Measurements from ENCODE around the gene PDZD8. TPM values are rescaled to one million over a fixed set of nuclear protein-coding genes. Genes with fewer than 3 reads are reported as not detected.
"Not testable (repeated sequence)": the region's sequence is repeated elsewhere in the genome, so short reads cannot be mapped to it uniquely, and the experiment has no call there.

PDZD8 gene
- total RNA-seq, 1 experiment from 2014 or later: 15.2 TPM

GRCh38 chr10:117230107-117230506 lies 145.1 kb downstream of the PDZD8 start:
- not testable (repeated sequence) for H3K27me3 ChIP-seq (ENCODE audit: control insufficient read depth, insufficient read depth, low read length); DNase-seq; H3K4me3 ChIP-seq (ENCODE audit: insufficient read depth, low read depth, low read length); H3K36me3 ChIP-seq (replicated peaks; ENCODE audit: control insufficient read depth, insufficient read depth, low read length)

GRCh38 chr10:117228210-117228609 lies 147.0 kb downstream of the PDZD8 start:
- DNase-seq: no peak
- no peaks in the 10 kb centered on the region for H3K36me3 ChIP-seq (replicated peaks; ENCODE audit: control insufficient read depth, insufficient read depth, low read length)
- H3K27me3 ChIP-seq (ENCODE audit: control insufficient read depth, insufficient read depth, low read length): no peaks in the 10 kb centered on the region; the same call in 1 of the 2 replicates
- H3K4me3 ChIP-seq (ENCODE audit: insufficient read depth, low read depth, low read length): no peak overlapping the region

Other genes starting within 250 kb of the PDZD8 start
- gene VAX1, start 237.2 kb downstream of the PDZD8 start, total RNA-seq (2014; rRNA removed; shearing (Covaris generic)): 0.62 and 0.81 TPM in 2 replicates
- gene KCNK18, start 178.0 kb downstream of the PDZD8 start, total RNA-seq (2014; rRNA removed; shearing (Covaris generic)): not detected in 2 replicates
- 0.52 and 0.85 TPM in 2 replicates for gene SLC18A2, start 134.3 kb downstream of the PDZD8 start, total RNA-seq (2014; rRNA removed; shearing (Covaris generic))
- not detected in 2 replicates for gene EMX2, start 167.3 kb upstream of the PDZD8 start, total RNA-seq (2014; rRNA removed; shearing (Covaris generic))

All from H7 (cell line).